HepG2 (cell line): Measurements from ENCODE around the gene NPDC1. TPM values are rescaled to one million over a fixed set of nuclear protein-coding genes. Genes with fewer than 3 reads are reported as not detected.

Experiments
- ATF5 ChIP-seq: sonication (generic); formaldehyde crosslinking; IDR thresholded peaks from 2 replicates; pipeline ENCODE4 v1.4.0; 2020; ENCODE audit warnings: mild to moderate bottlenecking, low read depth, missing genetic modification reagents
- CERS6 ChIP-seq: sonication (generic); formaldehyde crosslinking; IDR thresholded peaks from 2 replicates; pipeline ENCODE4 v1.5.0; 2020; ENCODE audit warnings: missing genetic modification reagents
- GABPA ChIP-seq, 2 experiments: IDR thresholded peaks; 2 replicates each; pipeline ENCODE4 v1.6.1; 2011 to 2016; ENCODE audit warnings: low read depth in 2 of 2, low read length in 1 of 2, missing biosample characterization in 1 of 2, missing genetic modification characterization in 1 of 2
- HNRNPL ChIP-seq: fragments of 200-400 bp; formaldehyde crosslinking; IDR thresholded peaks from 2 replicates; pipeline ENCODE4 v1.6.1; 2017; ENCODE audit warnings: mild to moderate bottlenecking, low read depth, low read length
- MED13 ChIP-seq: sonication (generic); formaldehyde crosslinking; IDR thresholded peaks from 2 replicates; pipeline ENCODE4 v1.5.0; 2020; ENCODE audit warnings: missing genetic modification reagents
- MEF2D ChIP-seq: sonication (generic); formaldehyde crosslinking; IDR thresholded peaks from 2 replicates; pipeline ENCODE4 v1.5.1; 2020; ENCODE audit warnings: mild to moderate bottlenecking, missing genetic modification reagents
- NCOA5 ChIP-seq: sonication (generic); formaldehyde crosslinking; IDR thresholded peaks from 2 replicates; pipeline ENCODE4 v1.4.0; 2020; ENCODE audit warnings: missing genetic modification reagents
- PATZ1 ChIP-seq: sonication (generic); formaldehyde crosslinking; IDR thresholded peaks from 2 replicates; pipeline ENCODE4 v1.4.0; 2020; ENCODE audit warnings: missing genetic modification reagents
- PHB2 ChIP-seq: fragments of 450-650 bp; IDR thresholded peaks from 2 replicates; pipeline ENCODE4 v1.6.1; 2018; ENCODE audit not compliant: partially characterized antibody
- RAD51 ChIP-seq: fragments of 450-650 bp; IDR thresholded peaks from 2 replicates; pipeline ENCODE4 v1.6.1; 2016; ENCODE audit warnings: borderline replicate concordance
- RFX1 ChIP-seq: fragments of 450-650 bp; IDR thresholded peaks from 2 replicates; pipeline ENCODE4 v1.6.1; 2017
- ZBTB33 ChIP-seq: sonication (generic); formaldehyde crosslinking; IDR thresholded peaks from 2 replicates; pipeline ENCODE4 v1.4.0; 2020; ENCODE audit warnings: missing genetic modification reagents
- ZNF333 ChIP-seq: sonication (generic); formaldehyde crosslinking; IDR thresholded peaks from 2 replicates; pipeline ENCODE4 v1.4.0; 2020; ENCODE audit warnings: mild to moderate bottlenecking, missing genetic modification reagents, borderline replicate concordance
- ZNF441 ChIP-seq: sonication (generic); formaldehyde crosslinking; IDR thresholded peaks from 2 replicates; pipeline ENCODE4 v1.7.0; 2021; ENCODE audit warnings: missing genetic modification reagents, borderline replicate concordance
- ZNF446 ChIP-seq: sonication (generic); formaldehyde crosslinking; IDR thresholded peaks from 2 replicates; pipeline ENCODE4 v1.5.0; 2020; ENCODE audit warnings: mild to moderate bottlenecking, missing genetic modification reagents
- ZNF512 ChIP-seq: sonication (generic); formaldehyde crosslinking; IDR thresholded peaks from 2 replicates; pipeline ENCODE4 v1.4.0; 2020; ENCODE audit warnings: mild to moderate bottlenecking, missing genetic modification reagents
- ZNF547 ChIP-seq: sonication (generic); formaldehyde crosslinking; IDR thresholded peaks from 2 replicates; pipeline ENCODE4 v1.5.1; 2020; ENCODE audit warnings: mild to moderate bottlenecking, missing genetic modification reagents
- ZNF558 ChIP-seq: sonication (generic); formaldehyde crosslinking; IDR thresholded peaks from 2 replicates; pipeline ENCODE4 v1.9.0; 2022; ENCODE audit warnings: mild to moderate bottlenecking, missing genetic modification reagents, borderline replicate concordance
- ZNF775 ChIP-seq: sonication (generic); formaldehyde crosslinking; IDR thresholded peaks from 2 replicates; pipeline ENCODE4 v1.4.0; 2020; ENCODE audit warnings: missing genetic modification reagents, mild to moderate bottlenecking, moderate library complexity, borderline replicate concordance
- ZSCAN12 ChIP-seq: sonication (generic); formaldehyde crosslinking; IDR thresholded peaks from 2 replicates; pipeline ENCODE4 v1.9.0; 2021; ENCODE audit warnings: mild to moderate bottlenecking, missing genetic modification reagents
- polyA plus RNA-seq, 8 experiments: library from polyadenylated mRNA; depleted of rRNA in 3 of 8; stranded (reverse) in 7 of 8; unstranded in 1 of 8; fragments of >200 nt; fragmentation: Illumina TruSeq in 4 of 8; extraction: Trizol in 4 of 8; gene quantifications; 2 replicates each; pipeline versions ENCODE4 v1.2.1 to v1.2.3, GENCODE V29; 2011 to 2016; ENCODE audit warnings: low read depth in 4 of 8, missing spikeins in 1 of 8, mixed read lengths in 1 of 8; ENCODE audit not compliant: insufficient read depth in 1 of 8
- total RNA-seq, 5 experiments: library from RNA; depleted of rRNA; stranded (reverse); fragments of >200 nt; fragmentation: Illumina TruSeq; extraction: Trizol; gene quantifications; 2 replicates each; pipeline ENCODE4 v1.2.3, GENCODE V29; 2016; ENCODE audit warnings: low read depth in 1 of 5

The NPDC1 gene
- total and polyA plus RNA-seq, 2 of the 13 experiments (the other 11 are each of a cell fraction or from before 2014, with no cell fraction given), result 0.84 to 5.4 TPM

GRCh38 chr9:137025517-137025966 is 20.4 kb downstream of the NPDC1 start (continued):
- TF ChIP-seq PATZ1 (CRISPR knock-in tag) (no peak), ZNF446 (CRISPR knock-in tag) (no peak), ZNF512 (CRISPR knock-in tag) (no peak), ZSCAN12 (CRISPR knock-in tag) (no peak), HNRNPL (peak; percentile 98), MED13 (no peak), PHB2 (no peak), ZNF558 (CRISPR knock-in tag) (no peak), ZNF775 (CRISPR knock-in tag) (no peak), ZBTB33 (peak; percentile 52; the same call in 1 of the 2 replicates), RFX1 (peak; percentile 81), ZNF441 (CRISPR knock-in tag) (no peak), GABPA (IDR thresholded peaks at IDR 0.05; ENCODE audit: low read depth, low read length) (no peak), GABPA (CRISPR knock-in tag; IDR thresholded peaks at IDR 0.05; ENCODE audit: low read depth) (no peak), ZNF333 (CRISPR knock-in tag) (no peak), NCOA5 (CRISPR knock-in tag) (no peak), ZNF547 (CRISPR knock-in tag) (no peak), RAD51 (no peak), CERS6 (no peak), MEF2D (CRISPR knock-in tag) (no peak), ATF5 (CRISPR knock-in tag) (no peak)
